Thoracic aorta (tissue), 2 donors: ENCODE results near the gene SRF. TPM values are rescaled to one million over a fixed set of nuclear protein-coding genes. Genes with fewer than 3 reads are reported as not detected.
A peak's percentile ranks its signal among the peaks of the same experiment; 100 is the strongest.
"Not testable (repeated sequence)": the region's sequence is repeated elsewhere in the genome, so short reads cannot be mapped to it uniquely, and the experiment has no call there.

Experiments used
- ATAC-seq: fragments of 150-250 bp; one replicate; pipeline ENCODE4 v1.8.0; 2017; ENCODE audit warnings: low read depth; ENCODE audit not compliant: insufficient number of reproducible peaks, low FRiP score
- DNase-seq: peaks from one replicate; pipeline ENCODE4 v3.0.0-alpha.2; 2020; ENCODE audit warnings: low spot score
- H3K27ac ChIP-seq, 2 donors: fragments of 200-600 bp; sonication (generic); 1 replicate in 1 of 2; 2 replicates in 1 of 2; pipeline ENCODE4 v1.5.1; 2016; ENCODE audit warnings: mild to moderate bottlenecking in 2 of 2, moderate library complexity in 2 of 2
- H3K27me3 ChIP-seq: fragments of 200-600 bp; sonication (generic); replicated peaks from 2 replicates; pipeline ENCODE4 v1.6.0; 2016; ENCODE audit warnings: mild to moderate bottlenecking; ENCODE audit not compliant: insufficient read depth
- H3K36me3 ChIP-seq: fragments of 200-600 bp; sonication (generic); one replicate; pipeline ENCODE4 v1.5.1; 2016
- H3K4me1 ChIP-seq, 2 donors: fragments of 200-600 bp; sonication (generic); 1 replicate in 1 of 2; 2 replicates in 1 of 2; pipeline versions ENCODE4 v1.5.1 to v1.6.0; 2016; ENCODE audit warnings: low read depth in 2 of 2, mild to moderate bottlenecking in 1 of 2; ENCODE audit not compliant: control insufficient read depth in 1 of 2
- H3K4me3 ChIP-seq: fragments of 200-600 bp; sonication (generic); 2 replicates; pipeline ENCODE4 v1.5.1; 2016; ENCODE audit warnings: mild to moderate bottlenecking
- H3K9me3 ChIP-seq: fragments of 200-600 bp; sonication (generic); 2 replicates; pipeline ENCODE4 v1.5.1; 2016
- total RNA-seq, 2 donors: library from RNA; depleted of rRNA; stranded (reverse); fragments of >200 nt; gene quantifications; one replicate each; pipeline versions ENCODE4 v1.1.0 to v1.2.3, GENCODE V29; 2016
- TF ChIP-seq, protein P1 (sequence below): fragments of 200-600 bp; sonication (generic); IDR thresholded peaks from one replicate; pipeline ENCODE4 v1.5.1; 2019; ENCODE audit warnings: antibody characterized with exemption

The SRF gene
- total RNA-seq, 2 donors from 2014 or later = 79.5 to 99.0 TPM

DNA sequence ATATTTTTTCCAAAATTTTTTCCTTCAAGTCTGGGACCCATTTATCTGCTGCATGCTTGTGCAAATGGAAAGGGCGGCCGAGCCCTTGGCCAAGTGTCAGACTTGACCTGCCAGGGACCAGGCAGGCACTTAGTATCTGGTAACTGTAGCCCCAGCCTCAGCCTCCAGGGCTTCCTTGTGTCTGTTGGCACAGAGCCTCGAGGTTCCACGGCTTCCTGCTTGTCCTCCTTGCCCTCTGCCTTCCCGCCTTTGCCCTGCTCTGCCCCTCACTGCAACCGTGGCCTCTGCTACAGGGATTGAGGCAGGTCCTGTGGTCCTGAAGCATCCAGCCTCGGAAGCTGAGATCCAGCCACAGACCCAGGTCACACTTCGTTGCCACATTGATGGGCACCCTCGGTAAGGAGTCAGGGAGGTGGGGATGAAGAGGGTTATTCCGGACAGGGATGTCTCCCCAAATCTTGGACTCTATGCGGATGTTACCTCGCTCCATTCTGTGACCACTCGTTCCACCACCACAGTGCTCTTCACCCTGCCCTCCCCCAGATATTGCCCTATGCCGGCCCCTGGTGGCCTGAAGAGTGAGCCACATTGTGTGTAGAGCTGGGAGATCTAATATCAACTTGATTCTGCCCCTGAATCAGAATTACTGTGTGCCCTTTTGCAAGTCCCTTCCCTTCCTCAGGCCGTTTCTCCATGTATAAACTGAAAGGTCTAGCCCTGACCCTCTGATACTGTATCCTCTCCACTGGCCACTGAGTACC, 41.5 kb upstream of the SRF start:
- ATAC-seq (no peak), DNase-seq (no peak)
- Histone ChIP-seq H3K9me3 (no peaks in the 10 kb centered on the region), H3K27me3 (no peaks in the 10 kb centered on the region), H3K4me1 (peaks cover 7 to 12% of the 10 kb centered on the region in 2 donors), H3K4me3 (peak overlapping the region; percentile 41), H3K27ac (no peak overlapping the region), H3K36me3 (no peaks in the 10 kb centered on the region)
- TF ChIP-seq, protein P1, sequence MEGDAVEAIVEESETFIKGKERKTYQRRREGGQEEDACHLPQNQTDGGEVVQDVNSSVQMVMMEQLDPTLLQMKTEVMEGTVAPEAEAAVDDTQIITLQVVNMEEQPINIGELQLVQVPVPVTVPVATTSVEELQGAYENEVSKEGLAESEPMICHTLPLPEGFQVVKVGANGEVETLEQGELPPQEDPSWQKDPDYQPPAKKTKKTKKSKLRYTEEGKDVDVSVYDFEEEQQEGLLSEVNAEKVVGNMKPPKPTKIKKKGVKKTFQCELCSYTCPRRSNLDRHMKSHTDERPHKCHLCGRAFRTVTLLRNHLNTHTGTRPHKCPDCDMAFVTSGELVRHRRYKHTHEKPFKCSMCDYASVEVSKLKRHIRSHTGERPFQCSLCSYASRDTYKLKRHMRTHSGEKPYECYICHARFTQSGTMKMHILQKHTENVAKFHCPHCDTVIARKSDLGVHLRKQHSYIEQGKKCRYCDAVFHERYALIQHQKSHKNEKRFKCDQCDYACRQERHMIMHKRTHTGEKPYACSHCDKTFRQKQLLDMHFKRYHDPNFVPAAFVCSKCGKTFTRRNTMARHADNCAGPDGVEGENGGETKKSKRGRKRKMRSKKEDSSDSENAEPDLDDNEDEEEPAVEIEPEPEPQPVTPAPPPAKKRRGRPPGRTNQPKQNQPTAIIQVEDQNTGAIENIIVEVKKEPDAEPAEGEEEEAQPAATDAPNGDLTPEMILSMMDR = peak; percentile 61

DNA sequence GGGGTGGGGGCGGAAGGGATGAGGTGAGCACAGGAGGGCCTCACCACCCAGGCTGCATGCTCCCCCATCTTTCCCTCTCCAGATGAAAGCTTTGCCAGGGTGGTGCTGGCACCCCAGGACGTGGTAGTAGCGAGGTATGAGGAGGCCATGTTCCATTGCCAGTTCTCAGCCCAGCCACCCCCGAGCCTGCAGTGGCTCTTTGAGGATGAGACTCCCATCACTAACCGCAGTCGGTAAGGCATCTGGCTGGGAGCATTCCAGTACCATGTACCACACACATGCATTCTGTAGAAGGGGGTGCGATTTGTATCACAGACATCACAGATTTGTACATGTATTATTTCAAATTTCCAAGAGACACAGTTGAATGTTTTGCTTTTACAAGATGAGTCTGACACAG, 40.6 kb upstream of the SRF start:
- H3K27ac ChIP-seq = no peak overlapping the region
- ATAC-seq (no peak), DNase-seq (no peak)
- H3K36me3 ChIP-seq = no peaks in the 10 kb centered on the region
- peaks cover 7 to 12% of the 10 kb centered on the region in 2 donors for H3K4me1 ChIP-seq
- TF ChIP-seq, protein P1 = no peak
- H3K27me3 ChIP-seq = no peaks in the 10 kb centered on the region
- no peaks in the 10 kb centered on the region for H3K9me3 ChIP-seq
- H3K4me3 ChIP-seq = no peak overlapping the region

DNA sequence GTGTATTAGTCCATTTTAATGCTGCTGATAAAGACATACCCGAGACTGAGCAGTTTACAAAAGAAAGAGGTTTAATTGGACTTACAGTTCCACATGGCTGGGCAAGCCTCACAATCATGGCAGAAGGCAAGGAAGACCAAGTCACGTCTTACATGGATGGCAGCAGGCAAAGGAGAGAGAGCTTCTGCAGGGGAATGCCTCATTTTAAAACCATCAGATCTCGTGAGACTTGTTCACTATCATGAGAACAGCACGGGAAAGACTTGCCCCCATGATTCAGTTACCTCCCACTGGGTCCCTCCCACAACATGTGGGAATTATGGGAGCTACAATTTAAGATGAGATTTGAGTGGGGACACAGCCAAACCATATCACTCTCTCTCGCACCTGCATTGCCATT, 39.7 kb upstream of the SRF start:
- ATAC-seq, DNase-seq, H3K4me3 ChIP-seq, H3K36me3 ChIP-seq, H3K27me3 ChIP-seq, H3K9me3 ChIP-seq, H3K27ac ChIP-seq: not testable (repeated sequence)
- H3K4me1 ChIP-seq = peaks cover 7 to 12% of the 10 kb centered on the region in 2 donors

DNA sequence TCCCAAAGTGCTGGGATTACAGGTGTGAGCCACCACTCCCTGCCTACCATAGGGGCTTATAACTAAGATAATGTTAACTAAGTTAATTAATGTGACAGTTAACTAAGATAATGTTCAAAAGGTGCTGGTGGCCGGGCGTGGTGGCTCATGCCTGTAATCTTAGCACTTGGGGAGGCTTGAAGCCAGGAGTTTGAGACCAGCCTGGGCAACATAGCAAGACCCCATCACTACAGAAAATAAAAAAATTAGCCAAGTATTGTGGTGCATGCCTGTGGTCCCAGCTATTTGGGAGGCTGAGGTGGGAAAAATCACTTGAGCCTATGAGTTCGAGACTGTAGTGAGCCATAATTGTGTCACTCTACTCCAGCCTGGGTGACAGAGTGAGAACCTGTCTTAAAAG, 32.8 kb upstream of the SRF start:
- Histone ChIP-seq H3K36me3 (no peaks in the 10 kb centered on the region), H3K27ac (no peak overlapping the region), H3K27me3 (no peaks in the 10 kb centered on the region), H3K4me1 (no peaks in the 10 kb centered on the region), H3K9me3 (no peaks in the 10 kb centered on the region), H3K4me3 (no peak overlapping the region)
- no peak for ATAC-seq
- DNase-seq = no peak
- TF ChIP-seq, protein P1 = no peak

DNA sequence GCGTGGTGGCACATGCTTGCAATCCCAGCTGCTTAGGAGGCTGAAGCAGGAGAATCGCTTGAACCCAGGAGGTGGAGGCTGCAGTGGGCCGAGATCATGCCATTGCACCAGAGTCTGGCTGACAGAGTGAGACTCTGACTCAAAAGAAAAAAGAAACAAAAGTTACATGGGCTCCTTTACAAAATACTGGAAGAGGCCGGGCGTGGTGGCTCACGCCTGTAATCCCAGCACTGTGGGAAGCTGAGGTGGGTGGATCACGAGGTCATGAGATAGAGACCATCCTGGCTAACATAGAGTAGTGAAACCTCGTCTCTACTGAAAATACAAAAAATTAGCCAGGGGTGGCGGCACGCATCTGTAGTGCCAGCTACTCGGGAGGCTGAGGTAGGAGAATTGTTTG, 31.1 kb upstream of the SRF start:
- H3K4me3 ChIP-seq, ATAC-seq, H3K27me3 ChIP-seq, H3K36me3 ChIP-seq, H3K27ac ChIP-seq, H3K4me1 ChIP-seq, H3K9me3 ChIP-seq, DNase-seq: not testable (repeated sequence)

DNA sequence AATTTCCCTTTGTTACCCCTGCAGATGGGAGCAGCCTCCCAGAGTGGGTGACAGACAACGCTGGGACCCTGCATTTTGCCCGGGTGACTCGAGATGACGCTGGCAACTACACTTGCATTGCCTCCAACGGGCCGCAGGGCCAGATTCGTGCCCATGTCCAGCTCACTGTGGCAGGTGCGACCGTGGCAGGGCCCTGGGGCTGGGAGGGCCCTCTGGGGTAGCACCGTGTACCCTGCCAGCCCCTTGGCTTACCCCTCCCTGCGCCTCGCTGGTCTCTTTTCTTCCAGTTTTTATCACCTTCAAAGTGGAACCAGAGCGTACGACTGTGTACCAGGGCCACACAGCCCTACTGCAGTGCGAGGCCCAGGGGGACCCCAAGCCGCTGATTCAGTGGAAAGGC, 29.4 kb upstream of the SRF start:
- TF ChIP-seq, protein P1 = no peak

More for the DNA sequence above, 29.4 kb upstream of the SRF start:
- Histone ChIP-seq H3K4me1 (peaks cover 0 to 5% of the 10 kb centered on the region in 2 donors), H3K4me3 (no peak overlapping the region), H3K27ac (no peak overlapping the region), H3K36me3 (no peaks in the 10 kb centered on the region), H3K27me3 (no peaks in the 10 kb centered on the region), H3K9me3 (no peaks in the 10 kb centered on the region)
- no peak for ATAC-seq
- no peak for DNase-seq
